Keratinocyte (primary cell): ENCODE measurements around the gene CNDP2. TPM values are rescaled to one million over a fixed set of nuclear protein-coding genes. Genes with fewer than 3 reads are reported as not detected.

Experiments used
- DNase-seq: peaks from one replicate; pipeline ENCODE4 v3.0.0-alpha.2; 2011; ENCODE audit warnings: low read depth, missing footprints, low spot score
- FAIRE-seq: peaks from 2 replicates; lab custom pipeline; 2011; peaks lifted over from hg19 to GRCh38; lab: Jason Lieb, UNC
- H2AFZ ChIP-seq: 2 replicates; pipeline ENCODE4 v1.6.0; 2012; ENCODE audit warnings: low read length, control low read depth, inconsistent platforms; ENCODE audit not compliant: control insufficient read depth
- H3K27ac ChIP-seq: 2 replicates; pipeline ENCODE4 v1.5.1; 2011; ENCODE audit warnings: low read length; ENCODE audit not compliant: control insufficient read depth, insufficient read depth
- H3K27me3 ChIP-seq: 3 replicates; pipeline ENCODE4 v1.6.0; 2011; ENCODE audit warnings: low read length; ENCODE audit not compliant: control insufficient read depth, insufficient read depth; ENCODE audit errors: extremely low read depth
- H3K36me3 ChIP-seq, 2 experiments: 2 replicates in 1 of 2; 3 replicates in 1 of 2; pipeline ENCODE4 v1.5.1; 2011; ENCODE audit warnings: low read length in 2 of 2, mild to moderate bottlenecking in 1 of 2; ENCODE audit not compliant: control insufficient read depth in 2 of 2, insufficient read depth in 2 of 2; ENCODE audit errors: extremely low read depth in 1 of 2
- H3K4me1 ChIP-seq: 3 replicates; pipeline ENCODE4 v1.5.1; 2011; ENCODE audit warnings: low read length; ENCODE audit not compliant: control insufficient read depth, insufficient read depth; ENCODE audit errors: extremely low read depth
- H3K4me2 ChIP-seq: 3 replicates; pipeline ENCODE4 v1.6.0; 2011; ENCODE audit warnings: low read depth, low read length; ENCODE audit not compliant: control insufficient read depth, insufficient read depth; ENCODE audit errors: extremely low read depth
- H3K4me3 ChIP-seq, 3 experiments: fragments of 200-600 bp in 1 of 3; sonication (generic) in 1 of 3; 2 replicates in 2 of 3; 3 replicates in 1 of 3; pipeline ENCODE4 v1.5.1; 2011 to 2016; ENCODE audit warnings: low read length in 3 of 3, mild to moderate bottlenecking in 3 of 3, control low read depth in 2 of 3, inconsistent platforms in 1 of 3, low read depth in 1 of 3, mixed read lengths in 1 of 3, mixed run types in 1 of 3, moderate library complexity in 1 of 3; ENCODE audit not compliant: control insufficient read depth in 2 of 3, insufficient read depth in 2 of 3; ENCODE audit errors: extremely low read depth in 1 of 3
- H3K79me2 ChIP-seq: 2 replicates; pipeline ENCODE4 v1.6.0; 2012; ENCODE audit warnings: low read length; ENCODE audit not compliant: control insufficient read depth, insufficient read depth
- H3K9ac ChIP-seq: 3 replicates; pipeline ENCODE4 v1.6.0; 2011; ENCODE audit warnings: low read length; ENCODE audit not compliant: control insufficient read depth, insufficient read depth; ENCODE audit errors: extremely low read depth
- H3K9me1 ChIP-seq: 3 replicates; pipeline ENCODE4 v1.6.0; 2011; ENCODE audit warnings: low read length; ENCODE audit not compliant: control insufficient read depth, insufficient read depth; ENCODE audit errors: extremely low read depth
- H3K9me3 ChIP-seq: 2 replicates; pipeline ENCODE4 v1.5.1; 2012; ENCODE audit warnings: low read depth, low read length; ENCODE audit not compliant: control insufficient read depth
- H4K20me1 ChIP-seq: 3 replicates; pipeline ENCODE4 v1.6.0; 2011; ENCODE audit warnings: low read length; ENCODE audit not compliant: control insufficient read depth, insufficient read depth; ENCODE audit errors: extremely low read depth
- EZH2 ChIP-seq: IDR thresholded peaks from one replicate; pipeline ENCODE4 v1.6.1; 2012; ENCODE audit warnings: inconsistent platforms, mild to moderate bottlenecking, low read length, moderate library complexity
- dilution Hi-C: fragments of 300-500 bp; cut with MboI; formaldehyde crosslinking; loops from one replicate; pipeline ENCODE4 v1.7.0; 2020; ENCODE audit warnings: low sequenced_read_pairs; ENCODE audit not compliant: extremely low pct_ligation_motif_present
- polyA plus RNA-seq, 5 experiments: library from polyadenylated mRNA; depleted of rRNA in 3 of 5; stranded (reverse) in 3 of 5; stranded (forward) in 1 of 5; unstranded in 1 of 5; fragments of >200 nt; gene quantifications; 1 replicate in 1 of 5; 2 replicates in 3 of 5; 3 replicates in 1 of 5; pipeline versions ENCODE4 v1.2.1 to v1.2.3, GENCODE V29; 2011 to 2012; ENCODE audit warnings: missing spikeins in 2 of 5, low read depth in 1 of 5, low replicate concordance in 1 of 5
- TF ChIP-seq, protein P1 (sequence below), 3 experiments: IDR thresholded peaks in 1 of 3; conservative IDR thresholded peaks in 1 of 3; optimal IDR thresholded peaks in 1 of 3; 2 replicates in 2 of 3; 3 replicates in 1 of 3; pipeline versions ENCODE3 to v1.5.1; 2011; ENCODE audit warnings: low read length in 3 of 3, mild to moderate bottlenecking in 3 of 3, moderate library complexity in 2 of 3, control low read depth in 1 of 3, inconsistent platforms in 1 of 3; ENCODE audit not compliant: insufficient read depth in 2 of 3; ENCODE audit errors: extremely low read depth in 1 of 3

CNDP2 gene
- polyA plus RNA-seq, 1 donor (not counting 4 experiments of a cell fraction or from before 2014, with no cell fraction given): 126 TPM

DNA sequence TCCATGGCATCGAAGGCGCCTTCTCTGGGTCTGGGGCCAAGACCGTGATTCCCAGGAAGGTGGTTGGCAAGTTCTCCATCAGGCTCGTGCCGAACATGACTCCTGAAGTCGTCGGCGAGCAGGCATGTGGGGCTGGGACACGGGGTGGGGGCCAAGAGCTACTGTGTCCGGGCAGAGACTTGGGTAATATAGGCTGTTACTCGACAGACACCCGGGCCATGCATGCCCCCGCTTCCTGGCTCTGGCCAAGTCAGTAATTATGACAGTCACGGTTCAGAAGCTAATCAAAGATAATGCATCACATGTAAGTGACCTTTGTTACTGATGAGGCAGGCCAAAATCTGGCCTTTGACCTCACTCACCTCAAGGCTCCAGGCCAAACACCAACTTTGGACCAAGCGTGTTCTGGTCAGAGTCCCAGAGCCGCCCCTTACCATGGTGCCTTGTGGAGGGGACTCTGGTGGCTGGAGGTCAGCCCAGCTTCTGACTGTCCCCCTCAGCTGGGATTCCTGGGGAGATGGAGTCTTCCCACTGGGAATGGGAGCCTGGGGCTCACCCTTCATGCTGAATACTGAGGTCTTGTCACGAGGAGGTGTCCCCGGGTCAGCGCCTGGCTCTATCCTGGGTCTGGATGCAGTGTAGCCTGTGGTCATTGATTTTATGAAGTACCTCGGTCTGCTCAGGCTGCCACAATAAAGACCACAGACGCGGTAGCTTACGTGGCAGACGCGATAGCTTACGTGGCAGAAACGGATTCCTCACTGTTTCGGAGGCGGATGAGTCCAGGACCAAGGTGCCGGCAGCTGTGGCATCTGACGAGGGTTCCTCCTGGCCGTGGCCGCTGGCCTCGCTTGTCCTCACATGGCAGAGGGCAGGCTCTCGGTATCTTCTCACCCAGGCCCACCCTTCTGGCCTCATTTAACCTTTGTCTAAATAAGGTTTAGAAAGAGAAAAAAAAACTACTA is 20.4 kb downstream of the CNDP2 start:
- H3K27ac ChIP-seq: no peak overlapping the region
- H2AFZ ChIP-seq: no peak overlapping the region
- H3K9ac ChIP-seq: no peak overlapping the region
- H3K4me1 ChIP-seq: no peaks in the 10 kb centered on the region
- H3K4me2 ChIP-seq: no peak overlapping the region
- H4K20me1 ChIP-seq: no peaks in the 10 kb centered on the region
- peaks cover 35 to 44% of the 10 kb centered on the region in 2 experiments for H3K36me3 ChIP-seq
- FAIRE-seq (no peak), DNase-seq (no peak)
- H3K4me3 ChIP-seq: no peak overlapping the region
- no peaks in the 10 kb centered on the region for H3K9me1 ChIP-seq
- peaks cover 9% of the 10 kb centered on the region for H3K79me2 ChIP-seq
- dilution Hi-C loops: no loop called here
- no peaks in the 10 kb centered on the region for H3K9me3 ChIP-seq
- TF ChIP-seq, protein P1, sequence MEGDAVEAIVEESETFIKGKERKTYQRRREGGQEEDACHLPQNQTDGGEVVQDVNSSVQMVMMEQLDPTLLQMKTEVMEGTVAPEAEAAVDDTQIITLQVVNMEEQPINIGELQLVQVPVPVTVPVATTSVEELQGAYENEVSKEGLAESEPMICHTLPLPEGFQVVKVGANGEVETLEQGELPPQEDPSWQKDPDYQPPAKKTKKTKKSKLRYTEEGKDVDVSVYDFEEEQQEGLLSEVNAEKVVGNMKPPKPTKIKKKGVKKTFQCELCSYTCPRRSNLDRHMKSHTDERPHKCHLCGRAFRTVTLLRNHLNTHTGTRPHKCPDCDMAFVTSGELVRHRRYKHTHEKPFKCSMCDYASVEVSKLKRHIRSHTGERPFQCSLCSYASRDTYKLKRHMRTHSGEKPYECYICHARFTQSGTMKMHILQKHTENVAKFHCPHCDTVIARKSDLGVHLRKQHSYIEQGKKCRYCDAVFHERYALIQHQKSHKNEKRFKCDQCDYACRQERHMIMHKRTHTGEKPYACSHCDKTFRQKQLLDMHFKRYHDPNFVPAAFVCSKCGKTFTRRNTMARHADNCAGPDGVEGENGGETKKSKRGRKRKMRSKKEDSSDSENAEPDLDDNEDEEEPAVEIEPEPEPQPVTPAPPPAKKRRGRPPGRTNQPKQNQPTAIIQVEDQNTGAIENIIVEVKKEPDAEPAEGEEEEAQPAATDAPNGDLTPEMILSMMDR (optimal IDR thresholded peaks at IDR 0.05 in 1 of 3, IDR thresholded peaks at IDR 0.05 in 1 of 3, conservative IDR thresholded peaks at IDR 0.05 in 1 of 3; ENCODE audit: extremely low read depth in 1 of 3, insufficient read depth in 2 of 3, low read length in 3 of 3): no peak
- no peaks in the 10 kb centered on the region for H3K27me3 ChIP-seq

DNA sequence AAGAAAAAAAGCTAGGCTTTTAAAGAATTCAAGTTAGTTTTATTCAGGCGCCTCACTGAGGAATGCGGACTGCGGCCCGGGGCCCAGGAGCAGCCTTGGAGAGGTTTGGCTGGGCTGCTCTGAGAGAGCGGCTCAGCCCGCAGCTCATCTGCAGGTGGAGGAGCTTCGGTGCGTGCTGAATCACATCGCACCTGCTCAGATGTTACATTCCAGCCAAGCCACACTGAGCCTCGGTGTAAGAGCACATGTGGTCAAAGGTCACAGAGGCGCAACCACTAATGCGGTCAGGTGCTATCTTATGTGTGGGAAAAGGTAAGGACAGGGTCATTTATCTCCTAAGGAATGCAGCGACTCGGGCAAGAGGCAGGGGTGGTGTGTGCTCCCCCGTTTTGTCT is 21.1 kb downstream of the CNDP2 start:
- Histone ChIP-seq H4K20me1 (no peaks in the 10 kb centered on the region), H3K36me3 (peaks cover 35 to 39% of the 10 kb centered on the region in 2 experiments), H3K79me2 (peaks cover 9% of the 10 kb centered on the region), H3K4me2 (no peak overlapping the region), H3K9me3 (no peaks in the 10 kb centered on the region), H2AFZ (no peak overlapping the region), H3K27ac (no peak overlapping the region), H3K4me1 (no peaks in the 10 kb centered on the region), H3K4me3 (no peak overlapping the region), H3K9me1 (no peaks in the 10 kb centered on the region), H3K9ac (no peak overlapping the region), H3K27me3 (no peaks in the 10 kb centered on the region)
- TF ChIP-seq, protein P1 (optimal IDR thresholded peaks at IDR 0.05 in 1 of 3, IDR thresholded peaks at IDR 0.05 in 1 of 3, conservative IDR thresholded peaks at IDR 0.05 in 1 of 3; ENCODE audit: extremely low read depth in 1 of 3, insufficient read depth in 2 of 3, low read length in 3 of 3): no peak
- TF ChIP-seq EZH2: no peak
- dilution Hi-C loops: no loop called here
- DNase-seq (no peak), FAIRE-seq (no peak)
